WTC11 (cell line): ENCODE results near the gene ACVR2B.

Experiments used
- CDX4 ChIP-seq: fragments of 250-450 bp; sonication (Bioruptor Pico); IDR thresholded peaks from 2 replicates; pipeline ENCODE4 v1.9.0; 2021; ENCODE audit warnings: moderate library complexity, mild to moderate bottlenecking, inconsistent platforms, borderline replicate concordance
- CTCF ChIP-seq: fragments of 200-600 bp; IDR thresholded peaks from 2 replicates; pipeline ENCODE4 v1.8.0; 2022; ENCODE audit warnings: antibody characterized with exemption
- E2F1 ChIP-seq: sonication (generic); formaldehyde crosslinking; IDR thresholded peaks from 2 replicates; pipeline ENCODE4 v1.8.0; 2022; ENCODE audit warnings: mild to moderate bottlenecking, missing genetic modification reagents
- E2F4 ChIP-seq: sonication (generic); formaldehyde crosslinking; IDR thresholded peaks from 2 replicates; pipeline ENCODE4 v1.8.1; 2022; ENCODE audit warnings: low read depth, mild to moderate bottlenecking, moderate library complexity, missing genetic modification reagents, borderline replicate concordance
- NFYB ChIP-seq: sonication (generic); formaldehyde crosslinking; conservative IDR thresholded peaks from 2 replicates; pipeline ENCODE4 v1.8.0; 2022; ENCODE audit warnings: low read depth, missing genetic modification reagents
- NR2C2 ChIP-seq: sonication (generic); formaldehyde crosslinking; IDR thresholded peaks from 2 replicates; pipeline ENCODE4 v1.8.0; 2022; ENCODE audit warnings: mild to moderate bottlenecking, missing genetic modification reagents
- SMAD3 ChIP-seq: sonication (generic); formaldehyde crosslinking; IDR thresholded peaks from 2 replicates; pipeline ENCODE4 v1.8.0; 2022; ENCODE audit warnings: missing genetic modification reagents, mild to moderate bottlenecking, borderline replicate concordance

- no peak for TF ChIP-seq E2F4
- TF ChIP-seq CDX4, result no peak
- no peak for TF ChIP-seq CTCF
- TF ChIP-seq NR2C2 (CRISPR knock-in tag), result no peak
- TF ChIP-seq SMAD3 (CRISPR knock-in tag), result no peak
- TF ChIP-seq NFYB, result no peak
- TF ChIP-seq E2F1 (CRISPR knock-in tag), result no peak
These were observed 56.9 kb downstream of the ACVR2B start for GRCh38 chr3:38510631-38511030.
